Keratinocyte (primary cell): ENCODE data around the gene CHST8. TPM values are rescaled to one million over a fixed set of nuclear protein-coding genes. Genes with fewer than 3 reads are reported as not detected.

Experiments
- DNase-seq: peaks from one replicate; pipeline ENCODE4 v3.0.0-alpha.2; 2011; ENCODE audit warnings: low read depth, missing footprints, low spot score
- FAIRE-seq: peaks from 2 replicates; lab custom pipeline; 2011; peaks lifted over from hg19 to GRCh38; lab: Jason Lieb, UNC
- H2AFZ ChIP-seq: 2 replicates; pipeline ENCODE4 v1.6.0; 2012; ENCODE audit warnings: low read length, control low read depth, inconsistent platforms; ENCODE audit not compliant: control insufficient read depth
- H3K27ac ChIP-seq: 2 replicates; pipeline ENCODE4 v1.5.1; 2011; ENCODE audit warnings: low read length; ENCODE audit not compliant: control insufficient read depth, insufficient read depth
- H3K27me3 ChIP-seq: 3 replicates; pipeline ENCODE4 v1.6.0; 2011; ENCODE audit warnings: low read length; ENCODE audit not compliant: control insufficient read depth, insufficient read depth; ENCODE audit errors: extremely low read depth
- H3K36me3 ChIP-seq, 2 experiments: 2 replicates in 1 of 2; 3 replicates in 1 of 2; pipeline ENCODE4 v1.5.1; 2011; ENCODE audit warnings: low read length in 2 of 2, mild to moderate bottlenecking in 1 of 2; ENCODE audit not compliant: control insufficient read depth in 2 of 2, insufficient read depth in 2 of 2; ENCODE audit errors: extremely low read depth in 1 of 2
- H3K4me1 ChIP-seq: 3 replicates; pipeline ENCODE4 v1.5.1; 2011; ENCODE audit warnings: low read length; ENCODE audit not compliant: control insufficient read depth, insufficient read depth; ENCODE audit errors: extremely low read depth
- H3K4me2 ChIP-seq: 3 replicates; pipeline ENCODE4 v1.6.0; 2011; ENCODE audit warnings: low read depth, low read length; ENCODE audit not compliant: control insufficient read depth, insufficient read depth; ENCODE audit errors: extremely low read depth
- H3K4me3 ChIP-seq, 3 experiments: fragments of 200-600 bp in 1 of 3; sonication (generic) in 1 of 3; 2 replicates in 2 of 3; 3 replicates in 1 of 3; pipeline ENCODE4 v1.5.1; 2011 to 2016; ENCODE audit warnings: low read length in 3 of 3, mild to moderate bottlenecking in 3 of 3, control low read depth in 2 of 3, inconsistent platforms in 1 of 3, low read depth in 1 of 3, mixed read lengths in 1 of 3, mixed run types in 1 of 3, moderate library complexity in 1 of 3; ENCODE audit not compliant: control insufficient read depth in 2 of 3, insufficient read depth in 2 of 3; ENCODE audit errors: extremely low read depth in 1 of 3
- H3K79me2 ChIP-seq: 2 replicates; pipeline ENCODE4 v1.6.0; 2012; ENCODE audit warnings: low read length; ENCODE audit not compliant: control insufficient read depth, insufficient read depth
- H3K9ac ChIP-seq: 3 replicates; pipeline ENCODE4 v1.6.0; 2011; ENCODE audit warnings: low read length; ENCODE audit not compliant: control insufficient read depth, insufficient read depth; ENCODE audit errors: extremely low read depth
- H3K9me1 ChIP-seq: 3 replicates; pipeline ENCODE4 v1.6.0; 2011; ENCODE audit warnings: low read length; ENCODE audit not compliant: control insufficient read depth, insufficient read depth; ENCODE audit errors: extremely low read depth
- H3K9me3 ChIP-seq: 2 replicates; pipeline ENCODE4 v1.5.1; 2012; ENCODE audit warnings: low read depth, low read length; ENCODE audit not compliant: control insufficient read depth
- H4K20me1 ChIP-seq: 3 replicates; pipeline ENCODE4 v1.6.0; 2011; ENCODE audit warnings: low read length; ENCODE audit not compliant: control insufficient read depth, insufficient read depth; ENCODE audit errors: extremely low read depth
- EZH2 ChIP-seq: IDR thresholded peaks from one replicate; pipeline ENCODE4 v1.6.1; 2012; ENCODE audit warnings: inconsistent platforms, mild to moderate bottlenecking, low read length, moderate library complexity
- dilution Hi-C: fragments of 300-500 bp; cut with MboI; formaldehyde crosslinking; loops from one replicate; pipeline ENCODE4 v1.7.0; 2020; ENCODE audit warnings: low sequenced_read_pairs; ENCODE audit not compliant: extremely low pct_ligation_motif_present
- polyA plus RNA-seq, 5 experiments: library from polyadenylated mRNA; depleted of rRNA in 3 of 5; stranded (reverse) in 3 of 5; stranded (forward) in 1 of 5; unstranded in 1 of 5; fragments of >200 nt; gene quantifications; 1 replicate in 1 of 5; 2 replicates in 3 of 5; 3 replicates in 1 of 5; pipeline versions ENCODE4 v1.2.1 to v1.2.3, GENCODE V29; 2011 to 2012; ENCODE audit warnings: missing spikeins in 2 of 5, low read depth in 1 of 5, low replicate concordance in 1 of 5
- TF ChIP-seq, protein P1 (sequence below), 3 experiments: IDR thresholded peaks in 1 of 3; conservative IDR thresholded peaks in 1 of 3; optimal IDR thresholded peaks in 1 of 3; 2 replicates in 2 of 3; 3 replicates in 1 of 3; pipeline versions ENCODE3 to v1.5.1; 2011; ENCODE audit warnings: low read length in 3 of 3, mild to moderate bottlenecking in 3 of 3, moderate library complexity in 2 of 3, control low read depth in 1 of 3, inconsistent platforms in 1 of 3; ENCODE audit not compliant: insufficient read depth in 2 of 3; ENCODE audit errors: extremely low read depth in 1 of 3

CHST8 gene
- polyA plus RNA-seq, 1 donor (not counting 4 experiments of a cell fraction or from before 2014, with no cell fraction given) = not detected

DNA sequence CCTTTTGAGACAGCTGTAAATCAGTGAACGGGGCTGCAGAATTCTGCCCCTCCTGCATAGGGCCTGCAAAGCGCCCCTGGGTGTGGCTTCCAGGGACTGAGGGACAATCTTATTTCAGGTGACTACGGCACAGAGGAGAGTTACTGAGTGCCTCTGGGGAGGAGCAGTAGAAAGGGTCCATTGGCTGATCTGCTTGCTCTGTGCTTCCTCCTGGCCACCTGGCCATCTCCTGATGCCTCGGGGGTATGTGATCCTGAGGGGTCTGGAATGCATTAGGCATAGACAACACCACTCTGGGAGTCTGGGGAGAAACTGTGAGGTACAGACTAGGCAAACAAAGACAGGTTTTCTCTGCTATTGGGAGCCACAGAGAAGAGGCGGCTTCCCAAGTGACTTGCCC lies 177.7 kb downstream of the CHST8 start:
- Histone ChIP-seq H2AFZ (no peak overlapping the region), H3K36me3 (peaks cover 6 to 25% of the 10 kb centered on the region in 2 experiments), H3K4me1 (peaks cover 12% of the 10 kb centered on the region), H3K9me1 (no peaks in the 10 kb centered on the region), H3K9ac (no peak overlapping the region), H3K4me3 (no peak overlapping the region), H3K27me3 (no peaks in the 10 kb centered on the region), H3K9me3 (no peaks in the 10 kb centered on the region), H4K20me1 (peaks cover under 1% of the 10 kb centered on the region), H3K27ac (no peak overlapping the region), H3K79me2 (peaks cover under 1% of the 10 kb centered on the region), H3K4me2 (no peak overlapping the region)
- TF ChIP-seq, protein P1, sequence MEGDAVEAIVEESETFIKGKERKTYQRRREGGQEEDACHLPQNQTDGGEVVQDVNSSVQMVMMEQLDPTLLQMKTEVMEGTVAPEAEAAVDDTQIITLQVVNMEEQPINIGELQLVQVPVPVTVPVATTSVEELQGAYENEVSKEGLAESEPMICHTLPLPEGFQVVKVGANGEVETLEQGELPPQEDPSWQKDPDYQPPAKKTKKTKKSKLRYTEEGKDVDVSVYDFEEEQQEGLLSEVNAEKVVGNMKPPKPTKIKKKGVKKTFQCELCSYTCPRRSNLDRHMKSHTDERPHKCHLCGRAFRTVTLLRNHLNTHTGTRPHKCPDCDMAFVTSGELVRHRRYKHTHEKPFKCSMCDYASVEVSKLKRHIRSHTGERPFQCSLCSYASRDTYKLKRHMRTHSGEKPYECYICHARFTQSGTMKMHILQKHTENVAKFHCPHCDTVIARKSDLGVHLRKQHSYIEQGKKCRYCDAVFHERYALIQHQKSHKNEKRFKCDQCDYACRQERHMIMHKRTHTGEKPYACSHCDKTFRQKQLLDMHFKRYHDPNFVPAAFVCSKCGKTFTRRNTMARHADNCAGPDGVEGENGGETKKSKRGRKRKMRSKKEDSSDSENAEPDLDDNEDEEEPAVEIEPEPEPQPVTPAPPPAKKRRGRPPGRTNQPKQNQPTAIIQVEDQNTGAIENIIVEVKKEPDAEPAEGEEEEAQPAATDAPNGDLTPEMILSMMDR (optimal IDR thresholded peaks at IDR 0.05 in 1 of 3, IDR thresholded peaks at IDR 0.05 in 1 of 3, conservative IDR thresholded peaks at IDR 0.05 in 1 of 3; ENCODE audit: extremely low read depth in 1 of 3, insufficient read depth in 2 of 3, low read length in 3 of 3) = no peak
- no peak for TF ChIP-seq EZH2
- DNase-seq (no peak), FAIRE-seq (no peak)
- dilution Hi-C loops = no loop called here

- H4K20me1 ChIP-seq = peaks cover 3% of the 10 kb centered on the region
- H3K4me3 ChIP-seq = no peak overlapping the region
- peaks cover 15% of the 10 kb centered on the region for H3K4me1 ChIP-seq
- TF ChIP-seq EZH2 = no peak
- TF ChIP-seq, protein P1 (optimal IDR thresholded peaks at IDR 0.05 in 1 of 3, IDR thresholded peaks at IDR 0.05 in 1 of 3, conservative IDR thresholded peaks at IDR 0.05 in 1 of 3; ENCODE audit: extremely low read depth in 1 of 3, insufficient read depth in 2 of 3, low read length in 3 of 3) = no peak
- DNase-seq (no peak), FAIRE-seq (no peak)
- H3K9ac ChIP-seq = no peak overlapping the region
- H3K79me2 ChIP-seq = peaks cover 2% of the 10 kb centered on the region
- no peak overlapping the region for H3K27ac ChIP-seq
- dilution Hi-C loops = no loop called here
- no peaks in the 10 kb centered on the region for H3K27me3 ChIP-seq
- H3K9me3 ChIP-seq = no peaks in the 10 kb centered on the region
- H2AFZ ChIP-seq = no peak overlapping the region
- no peaks in the 10 kb centered on the region for H3K9me1 ChIP-seq
- peak overlapping the region; percentile 16 for H3K4me2 ChIP-seq
- H3K36me3 ChIP-seq = peaks cover 6 to 32% of the 10 kb centered on the region in 2 experiments
Measured at GRCh38 chr19:33800012-33800680, 178.4 kb downstream of the CHST8 start.
